HEK293 (cell line): ENCODE results near the gene CYB5R4.

Experiments
- CTCF ChIA-PET: fragments of 350-600 bp; formaldehyde crosslinking; extraction: SDS; loops from one replicate; lab custom pipeline; 2021; ENCODE audit warnings: antibody characterized with exemption; lab: Yijun Ruan, JAX
- POLR2A ChIA-PET: fragments of 300-600 bp; formaldehyde crosslinking; extraction: SDS; loops from one replicate; lab custom pipeline; 2020; ENCODE audit warnings: antibody characterized with exemption, inconsistent platforms; lab: Yijun Ruan, JAX
- H3K27ac ChIP-seq: fragments of 200-500 bp; sonication (Bioruptor generic); 2 replicates; pipeline ENCODE4 v1.5.1; 2014; ENCODE audit warnings: low read depth, low read length, control low read depth, inconsistent platforms; ENCODE audit errors: extremely low read depth
- H3K36me3 ChIP-seq, 2 experiments: fragments of 200-500 bp in 1 of 2; sonication (Bioruptor generic) in 1 of 2; 1 replicate in 1 of 2; 2 replicates in 1 of 2; pipeline ENCODE4 v1.5.1; 2014 to 2017; ENCODE audit warnings: inconsistent platforms in 2 of 2, low read length in 2 of 2; ENCODE audit not compliant: control insufficient read depth in 2 of 2, insufficient read depth in 1 of 2
- H3K4me1 ChIP-seq: fragments of 200-500 bp; sonication (Bioruptor generic); 2 replicates; pipeline ENCODE4 v1.5.1; 2014; ENCODE audit warnings: mild to moderate bottlenecking, low read length, inconsistent platforms; ENCODE audit not compliant: control insufficient read depth, insufficient read depth
- H3K4me3 ChIP-seq: 2 replicates; pipeline ENCODE4 v1.5.1; 2011; ENCODE audit warnings: low read depth, mild to moderate bottlenecking, control low read depth, low read length, moderate library complexity
- H3K9me3 ChIP-seq: fragments of 200-500 bp; sonication (Bioruptor generic); 2 replicates; pipeline ENCODE4 v1.5.1; 2014; ENCODE audit warnings: low read depth, low read length, inconsistent platforms; ENCODE audit not compliant: control insufficient read depth, insufficient read depth
- BCL11B ChIP-seq: fragments of 450-650 bp; formaldehyde crosslinking; IDR thresholded peaks from 2 replicates; pipeline ENCODE4 v1.5.1; 2016; ENCODE audit warnings: low read depth, missing biosample characterization, missing genetic modification characterization
- GLI4 ChIP-seq: fragments of 450-650 bp; formaldehyde crosslinking; IDR thresholded peaks from 2 replicates; pipeline ENCODE4 v1.5.1; 2016; ENCODE audit warnings: missing biosample characterization, missing genetic modification characterization
- GLIS2 ChIP-seq: fragments of 450-650 bp; formaldehyde crosslinking; IDR thresholded peaks from 2 replicates; pipeline ENCODE4 v1.5.1; 2016; ENCODE audit warnings: missing biosample characterization, missing genetic modification characterization
- TCF7L2 ChIP-seq: IDR thresholded peaks from 2 replicates; pipeline ENCODE4 v1.6.1; 2011; ENCODE audit warnings: low read depth, mild to moderate bottlenecking, inconsistent platforms, low read length, moderate library complexity, borderline replicate concordance
- ZBTB1 ChIP-seq: fragments of 450-650 bp; formaldehyde crosslinking; IDR thresholded peaks from 2 replicates; pipeline ENCODE4 v1.5.1; 2016; ENCODE audit warnings: missing biosample characterization, missing genetic modification characterization
- ZBTB20 ChIP-seq: fragments of 450-650 bp; formaldehyde crosslinking; IDR thresholded peaks from 2 replicates; pipeline ENCODE4 v1.5.1; 2016; ENCODE audit warnings: missing biosample characterization, missing genetic modification characterization
- ZNF10 ChIP-seq: fragments of 450-650 bp; formaldehyde crosslinking; IDR thresholded peaks from 2 replicates; pipeline ENCODE4 v1.5.1; 2017; ENCODE audit warnings: missing biosample characterization, missing genetic modification characterization
- ZNF221 ChIP-seq: fragments of 450-650 bp; formaldehyde crosslinking; IDR thresholded peaks from 2 replicates; pipeline ENCODE4 v1.5.1; 2017; ENCODE audit warnings: missing biosample characterization, missing genetic modification characterization, borderline replicate concordance
- ZNF248 ChIP-seq: fragments of 450-650 bp; formaldehyde crosslinking; IDR thresholded peaks from 2 replicates; pipeline ENCODE4 v1.5.1; 2017; ENCODE audit warnings: missing biosample characterization, missing genetic modification characterization
- ZNF266 ChIP-seq: fragments of 450-650 bp; formaldehyde crosslinking; IDR thresholded peaks from 2 replicates; pipeline ENCODE4 v1.5.1; 2016; ENCODE audit warnings: missing biosample characterization, missing genetic modification characterization, low read depth
- ZNF350 ChIP-seq: fragments of 450-650 bp; formaldehyde crosslinking; IDR thresholded peaks from 2 replicates; pipeline ENCODE4 v1.5.0; 2017; ENCODE audit warnings: missing biosample characterization, mild to moderate bottlenecking, missing genetic modification characterization
- ZNF501 ChIP-seq: fragments of 450-650 bp; formaldehyde crosslinking; IDR thresholded peaks from 2 replicates; pipeline ENCODE4 v1.5.1; 2016; ENCODE audit warnings: missing biosample characterization, missing genetic modification characterization
- ZNF510 ChIP-seq: fragments of 450-650 bp; formaldehyde crosslinking; IDR thresholded peaks from 2 replicates; pipeline ENCODE4 v1.5.1; 2018; ENCODE audit warnings: mild to moderate bottlenecking, missing genetic modification characterization, missing biosample characterization; ENCODE audit not compliant: insufficient replicate concordance
- ZNF518A ChIP-seq: fragments of 450-650 bp; formaldehyde crosslinking; conservative IDR thresholded peaks from 2 replicates; pipeline ENCODE4 v1.5.1; 2016; ENCODE audit warnings: low read depth, missing biosample characterization, missing genetic modification characterization
- ZNF548 ChIP-seq: fragments of 450-650 bp; formaldehyde crosslinking; IDR thresholded peaks from 2 replicates; pipeline ENCODE4 v1.5.1; 2016; ENCODE audit warnings: missing biosample characterization, missing genetic modification characterization
- ZNF555 ChIP-seq: fragments of 450-650 bp; formaldehyde crosslinking; conservative IDR thresholded peaks from 2 replicates; pipeline ENCODE4 v1.5.1; 2017; ENCODE audit warnings: missing biosample characterization, mild to moderate bottlenecking, missing genetic modification characterization, inconsistent platforms
- ZNF561 ChIP-seq: fragments of 450-650 bp; IDR thresholded peaks from 2 replicates; pipeline ENCODE4 v1.5.1; 2018; ENCODE audit warnings: missing biosample characterization, missing genetic modification characterization, borderline replicate concordance
- ZNF707 ChIP-seq: fragments of 450-650 bp; formaldehyde crosslinking; IDR thresholded peaks from 2 replicates; pipeline ENCODE4 v1.5.1; 2016; ENCODE audit warnings: missing biosample characterization, missing genetic modification characterization
- ZNF791 ChIP-seq: fragments of 450-650 bp; formaldehyde crosslinking; IDR thresholded peaks from 2 replicates; pipeline ENCODE4 v1.5.1; 2016; ENCODE audit warnings: missing biosample characterization, missing genetic modification characterization
- ZNF830 ChIP-seq: fragments of 450-650 bp; IDR thresholded peaks from 2 replicates; pipeline ENCODE4 v1.5.0; 2018; ENCODE audit warnings: missing biosample characterization, missing genetic modification characterization, low read depth, mild to moderate bottlenecking, moderate library complexity
- ZSCAN30 ChIP-seq: fragments of 450-650 bp; IDR thresholded peaks from 2 replicates; pipeline ENCODE4 v1.5.1; 2018; ENCODE audit warnings: missing biosample characterization, mild to moderate bottlenecking, missing genetic modification characterization, moderate library complexity
- TF ChIP-seq, protein P1 (sequence below): fragments of 450-650 bp; formaldehyde crosslinking; optimal IDR thresholded peaks from 2 replicates; pipeline ENCODE3; 2016; ENCODE audit warnings: missing biosample characterization, mild to moderate bottlenecking, missing genetic modification characterization
- TF ChIP-seq, protein P2 (sequence below): fragments of 450-650 bp; formaldehyde crosslinking; conservative IDR thresholded peaks from 2 replicates; pipeline ENCODE4 v1.5.1; 2016; ENCODE audit warnings: low read depth, missing biosample characterization, missing genetic modification characterization
- TF ChIP-seq, protein P3 (sequence below): fragments of 450-650 bp; formaldehyde crosslinking; IDR thresholded peaks from 2 replicates; pipeline ENCODE4 v1.5.1; 2016; ENCODE audit warnings: missing biosample characterization, missing genetic modification characterization
- TF ChIP-seq, protein P4 (sequence below): fragments of 450-650 bp; formaldehyde crosslinking; IDR thresholded peaks from 2 replicates; pipeline ENCODE4 v1.5.1; 2016; ENCODE audit warnings: missing biosample characterization, missing genetic modification characterization

Gene CYB5R4

DNA sequence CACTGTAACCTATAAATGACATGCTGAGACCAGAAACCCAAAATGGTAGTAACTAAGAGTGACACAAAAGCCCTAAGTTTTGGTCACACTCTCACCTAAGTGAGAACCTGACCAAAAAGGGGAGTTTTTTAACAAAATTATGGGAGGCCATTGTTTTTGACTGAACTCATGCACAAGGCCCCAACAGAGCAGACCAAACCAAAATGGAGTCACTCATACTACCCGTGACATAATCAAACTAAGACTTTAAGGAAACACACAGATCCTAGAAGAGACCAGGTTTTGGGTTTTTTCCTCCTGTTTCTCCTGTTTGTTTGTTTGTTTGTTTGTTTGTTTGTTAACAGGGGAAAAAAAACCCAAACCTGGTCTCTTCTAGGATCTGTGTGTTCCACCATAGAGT lies 124.9 kb downstream of the CYB5R4 start:
- H3K4me1 ChIP-seq: no peaks in the 10 kb centered on the region
- POLR2A ChIA-PET: no interaction called here
- H3K36me3 ChIP-seq: no peaks in the 10 kb centered on the region
- H3K27ac ChIP-seq: no peak overlapping the region
- H3K9me3 ChIP-seq: no peaks in the 10 kb centered on the region
- CTCF ChIA-PET: no interaction called here
- TF ChIP-seq, protein P1, sequence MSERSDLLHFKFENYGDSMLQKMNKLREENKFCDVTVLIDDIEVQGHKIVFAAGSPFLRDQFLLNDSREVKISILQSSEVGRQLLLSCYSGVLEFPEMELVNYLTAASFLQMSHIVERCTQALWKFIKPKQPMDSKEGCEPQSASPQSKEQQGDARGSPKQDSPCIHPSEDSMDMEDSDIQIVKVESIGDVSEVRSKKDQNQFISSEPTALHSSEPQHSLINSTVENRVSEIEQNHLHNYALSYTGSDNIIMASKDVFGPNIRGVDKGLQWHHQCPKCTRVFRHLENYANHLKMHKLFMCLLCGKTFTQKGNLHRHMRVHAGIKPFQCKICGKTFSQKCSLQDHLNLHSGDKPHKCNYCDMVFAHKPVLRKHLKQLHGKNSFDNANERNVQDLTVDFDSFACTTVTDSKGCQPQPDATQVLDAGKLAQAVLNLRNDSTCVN (tag by site-specific recombination): no peak
- TF ChIP-seq ZNF548 (no peak), ZBTB20 (no peak), TCF7L2 (no peak), ZNF707 (no peak), ZSCAN30 (tag by site-specific recombination) (no peak), ZNF518A (tag by site-specific recombination) (no peak)
- TF ChIP-seq, protein P2, sequence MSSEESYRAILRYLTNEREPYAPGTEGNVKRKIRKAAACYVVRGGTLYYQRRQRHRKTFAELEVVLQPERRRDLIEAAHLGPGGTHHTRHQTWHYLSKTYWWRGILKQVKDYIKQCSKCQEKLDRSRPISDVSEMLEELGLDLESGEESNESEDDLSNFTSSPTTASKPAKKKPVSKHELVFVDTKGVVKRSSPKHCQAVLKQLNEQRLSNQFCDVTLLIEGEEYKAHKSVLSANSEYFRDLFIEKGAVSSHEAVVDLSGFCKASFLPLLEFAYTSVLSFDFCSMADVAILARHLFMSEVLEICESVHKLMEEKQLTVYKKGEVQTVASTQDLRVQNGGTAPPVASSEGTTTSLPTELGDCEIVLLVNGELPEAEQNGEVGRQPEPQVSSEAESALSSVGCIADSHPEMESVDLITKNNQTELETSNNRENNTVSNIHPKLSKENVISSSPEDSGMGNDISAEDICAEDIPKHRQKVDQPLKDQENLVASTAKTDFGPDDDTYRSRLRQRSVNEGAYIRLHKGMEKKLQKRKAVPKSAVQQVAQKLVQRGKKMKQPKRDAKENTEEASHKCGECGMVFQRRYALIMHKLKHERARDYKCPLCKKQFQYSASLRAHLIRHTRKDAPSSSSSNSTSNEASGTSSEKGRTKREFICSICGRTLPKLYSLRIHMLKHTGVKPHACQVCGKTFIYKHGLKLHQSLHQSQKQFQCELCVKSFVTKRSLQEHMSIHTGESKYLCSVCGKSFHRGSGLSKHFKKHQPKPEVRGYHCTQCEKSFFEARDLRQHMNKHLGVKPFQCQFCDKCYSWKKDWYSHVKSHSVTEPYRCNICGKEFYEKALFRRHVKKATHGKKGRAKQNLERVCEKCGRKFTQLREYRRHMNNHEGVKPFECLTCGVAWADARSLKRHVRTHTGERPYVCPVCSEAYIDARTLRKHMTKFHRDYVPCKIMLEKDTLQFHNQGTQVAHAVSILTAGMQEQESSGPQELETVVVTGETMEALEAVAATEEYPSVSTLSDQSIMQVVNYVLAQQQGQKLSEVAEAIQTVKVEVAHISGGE (tag by site-specific recombination): no peak
- TF ChIP-seq, protein P3, sequence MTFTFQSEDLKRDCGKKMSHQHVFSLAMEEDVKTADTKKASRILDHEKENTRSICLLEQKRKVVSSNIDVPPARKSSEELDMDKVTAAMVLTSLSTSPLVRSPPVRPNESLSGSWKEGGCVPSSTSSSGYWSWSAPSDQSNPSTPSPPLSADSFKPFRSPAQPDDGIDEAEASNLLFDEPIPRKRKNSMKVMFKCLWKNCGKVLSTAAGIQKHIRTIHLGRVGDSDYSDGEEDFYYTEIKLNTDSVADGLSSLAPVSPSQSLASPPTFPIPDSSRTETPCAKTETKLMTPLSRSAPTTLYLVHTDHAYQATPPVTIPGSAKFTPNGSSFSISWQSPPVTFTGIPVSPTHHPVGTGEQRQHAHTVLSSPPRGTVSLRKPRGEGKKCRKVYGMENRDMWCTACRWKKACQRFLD: no peak
- TF ChIP-seq, all 188 proteins: peak for 0
- H3K4me3 ChIP-seq: no peak overlapping the region

DNA sequence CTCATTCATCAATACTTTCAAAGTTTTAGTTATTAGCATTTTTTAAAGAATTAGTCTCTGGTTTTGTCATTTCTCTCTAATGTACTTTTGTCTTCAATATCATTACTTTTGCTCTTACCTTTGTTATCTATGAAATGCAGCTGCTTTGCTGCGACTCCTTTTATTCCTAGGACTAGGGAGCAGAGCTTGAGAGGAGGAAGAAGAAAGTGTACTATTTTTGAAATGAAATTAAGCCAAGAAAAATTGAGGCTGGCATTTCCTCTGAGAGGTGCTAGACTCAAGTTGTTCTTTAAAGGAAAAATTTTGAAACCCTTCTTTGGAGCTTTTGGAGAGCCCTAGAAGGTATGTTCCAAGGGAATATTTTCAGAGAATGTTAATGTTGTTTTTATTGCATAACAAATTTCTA lies 125.8 kb downstream of the CYB5R4 start:
- Histone ChIP-seq H3K4me3 (no peak overlapping the region), H3K36me3 (no peaks in the 10 kb centered on the region), H3K9me3 (no peaks in the 10 kb centered on the region), H3K4me1 (no peaks in the 10 kb centered on the region), H3K27ac (no peak overlapping the region)
- ChIA-PET POLR2A (no interaction called here), CTCF (interaction anchor here (1.6 kb wide), 1 partner anchor 370 kb away, joined by 4 read pairs; no protein-coding TSS in a partner anchor)
- TF ChIP-seq ZNF221 (tag by site-specific recombination): no peak
- TF ChIP-seq ZNF350 (tag by site-specific recombination): no peak
- no peak for TF ChIP-seq BCL11B (tag by site-specific recombination)
- TF ChIP-seq ZNF248 (tag by site-specific recombination): no peak
- no peak for TF ChIP-seq ZBTB1
- TF ChIP-seq ZNF501 (tag by site-specific recombination): no peak
- TF ChIP-seq ZNF266 (tag by site-specific recombination): no peak
- TF ChIP-seq ZNF791 (tag by site-specific recombination): no peak
- TF ChIP-seq, protein P4, sequence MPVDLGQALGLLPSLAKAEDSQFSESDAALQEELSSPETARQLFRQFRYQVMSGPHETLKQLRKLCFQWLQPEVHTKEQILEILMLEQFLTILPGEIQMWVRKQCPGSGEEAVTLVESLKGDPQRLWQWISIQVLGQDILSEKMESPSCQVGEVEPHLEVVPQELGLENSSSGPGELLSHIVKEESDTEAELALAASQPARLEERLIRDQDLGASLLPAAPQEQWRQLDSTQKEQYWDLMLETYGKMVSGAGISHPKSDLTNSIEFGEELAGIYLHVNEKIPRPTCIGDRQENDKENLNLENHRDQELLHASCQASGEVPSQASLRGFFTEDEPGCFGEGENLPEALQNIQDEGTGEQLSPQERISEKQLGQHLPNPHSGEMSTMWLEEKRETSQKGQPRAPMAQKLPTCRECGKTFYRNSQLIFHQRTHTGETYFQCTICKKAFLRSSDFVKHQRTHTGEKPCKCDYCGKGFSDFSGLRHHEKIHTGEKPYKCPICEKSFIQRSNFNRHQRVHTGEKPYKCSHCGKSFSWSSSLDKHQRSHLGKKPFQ (tag by site-specific recombination): no peak
- TF ChIP-seq ZNF561 (tag by site-specific recombination): no peak
- no peak for TF ChIP-seq ZNF510 (tag by site-specific recombination)
- no peak for TF ChIP-seq ZNF555 (tag by site-specific recombination)
- TF ChIP-seq ZNF10 (tag by site-specific recombination): no peak
- no peak for TF ChIP-seq ZNF830 (tag by site-specific recombination)
- no peak for TF ChIP-seq GLI4 (tag by site-specific recombination)
- TF ChIP-seq GLIS2 (tag by site-specific recombination): no peak
